SHP77 treated with DMSO at 0.1 percent for 48 hours (cell line): Measurements from ENCODE around the gene ZNG1A.
"Not testable (repeated sequence)": the region's sequence is repeated elsewhere in the genome, so short reads cannot be mapped to it uniquely, and the experiment has no call there.

Experiments
- DNase-seq: peaks from one replicate; lab custom pipeline; 2025; lab: John Stamatoyannopoulos, UW

ZNG1A gene

GRCh38 chr9:178970-179383 lies at the start of gene ZNG1A:
TSS of gene ZNG1A (minus strand) at chr9:179056. CDS start at chr9:178969, 87 bp downstream.
- not testable (repeated sequence) for DNase-seq

GRCh38 chr9:227860-228259 lies 49.0 kb upstream of the ZNG1A start:
- no peak for DNase-seq

GRCh38 chr9:224582-225520 lies 46.0 kb upstream of the ZNG1A start:
- no peak for DNase-seq

GRCh38 chr9:224026-224425 lies 45.2 kb upstream of the ZNG1A start:
- no peak for DNase-seq

GRCh38 chr9:223152-223551 lies 44.3 kb upstream of the ZNG1A start:
- DNase-seq = no peak

- no peak for DNase-seq
Observed at GRCh38 chr9:221989-222776, 43.3 kb upstream of the ZNG1A start.

- no peak for DNase-seq
Observed at GRCh38 chr9:219670-220365, 41.0 kb upstream of the ZNG1A start.

GRCh38 chr9:219036-219435 lies 40.2 kb upstream of the ZNG1A start:
- DNase-seq = not testable (repeated sequence)

GRCh38 chr9:217950-218349 lies 39.1 kb upstream of the ZNG1A start:
- no peak for DNase-seq

GRCh38 chr9:216866-217265 lies 38.0 kb upstream of the ZNG1A start:
- no peak for DNase-seq

GRCh38 chr9:215631-216155 lies 36.8 kb upstream of the ZNG1A start:
- DNase-seq = no peak

- DNase-seq = no peak
Observed at GRCh38 chr9:214648-215493, 36.0 kb upstream of the ZNG1A start, which contains the start of gene DOCK8. TSS of gene DOCK8 (plus strand) at chr9:214865. CDS start at chr9:214977, 112 bp downstream.

GRCh38 chr9:214351-214647 lies 35.4 kb upstream of the ZNG1A start:
- no peak for DNase-seq

GRCh38 chr9:213901-214300 lies 35.0 kb upstream of the ZNG1A start:
- not testable (repeated sequence) for DNase-seq

GRCh38 chr9:212297-212696 lies 33.4 kb upstream of the ZNG1A start:
- no peak for DNase-seq

- DNase-seq = no peak
Observed at GRCh38 chr9:211557-211956, 32.7 kb upstream of the ZNG1A start.

GRCh38 chr9:211036-211435 lies 32.2 kb upstream of the ZNG1A start:
- DNase-seq = no peak

- DNase-seq = no peak
Observed at GRCh38 chr9:209143-209758, 30.4 kb upstream of the ZNG1A start.

- DNase-seq = no peak
Observed at GRCh38 chr9:206481-206880, 27.6 kb upstream of the ZNG1A start.

- DNase-seq = not testable (repeated sequence)
Observed at GRCh38 chr9:199601-200000, 20.7 kb upstream of the ZNG1A start.
